H1 (cell line): Measurements from ENCODE around the gene KCTD10. TPM values are rescaled to one million over a fixed set of nuclear protein-coding genes. Genes with fewer than 3 reads are reported as not detected.

Experiments used
- GABPA ChIP-seq: IDR thresholded peaks from 2 replicates; pipeline ENCODE4 v1.6.1; 2011; ENCODE audit warnings: mild to moderate bottlenecking, low read length, moderate library complexity, borderline replicate concordance; ENCODE audit not compliant: insufficient read depth
- HDAC2 ChIP-seq, 2 experiments: fragments of 300-600 bp in 1 of 2; sonication (generic) in 1 of 2; IDR thresholded peaks; 2 replicates each; pipeline ENCODE4 v1.6.1; 2011 to 2012; ENCODE audit warnings: low read depth in 2 of 2, low read length in 2 of 2, mild to moderate bottlenecking in 2 of 2, moderate library complexity in 2 of 2, borderline replicate concordance in 1 of 2, inconsistent platforms in 1 of 2
- JUND ChIP-seq: IDR thresholded peaks from 2 replicates; pipeline ENCODE4 v1.6.1; 2011; ENCODE audit warnings: mild to moderate bottlenecking, improper control_type of control experiment, low read length
- NRF1 ChIP-seq: IDR thresholded peaks from 2 replicates; pipeline ENCODE4 v1.6.1; 2011; ENCODE audit warnings: mild to moderate bottlenecking, low read depth, low read length, improper control_type of control experiment
- TBP ChIP-seq: IDR thresholded peaks from 2 replicates; pipeline ENCODE4 v1.6.1; 2011; ENCODE audit warnings: low read depth, low read length, improper control_type of control experiment
- polyA plus RNA-seq, 7 experiments: library from polyadenylated mRNA; depleted of rRNA in 3 of 7; stranded (reverse) in 5 of 7; unstranded in 2 of 7; fragments of >200 nt in 5 of 7; fragments of 200-250 nt in 2 of 7; gene quantifications; 1 replicate in 5 of 7; 2 replicates in 1 of 7; 4 replicates in 1 of 7; pipeline versions ENCODE4 v1.2.1 to v1.2.3, GENCODE V29; 2011 to 2013; ENCODE audit warnings: missing spikeins in 2 of 7, mixed read lengths in 2 of 7
- total RNA-seq: library from RNA; stranded (reverse); fragmentation: NEBNext Ultra II Directional; extraction: Animal tissue kit (Norgen Biotek cat#: 25700); gene quantifications from 2 replicates; pipeline ENCODE4 v1.2.1, GENCODE V29; 2021

The KCTD10 gene
- total and polyA plus RNA-seq, 2 of the 8 experiments (the other 6 are each of a cell fraction or from before 2014, with no cell fraction given), result 45.3 to 52.4 TPM

DNA sequence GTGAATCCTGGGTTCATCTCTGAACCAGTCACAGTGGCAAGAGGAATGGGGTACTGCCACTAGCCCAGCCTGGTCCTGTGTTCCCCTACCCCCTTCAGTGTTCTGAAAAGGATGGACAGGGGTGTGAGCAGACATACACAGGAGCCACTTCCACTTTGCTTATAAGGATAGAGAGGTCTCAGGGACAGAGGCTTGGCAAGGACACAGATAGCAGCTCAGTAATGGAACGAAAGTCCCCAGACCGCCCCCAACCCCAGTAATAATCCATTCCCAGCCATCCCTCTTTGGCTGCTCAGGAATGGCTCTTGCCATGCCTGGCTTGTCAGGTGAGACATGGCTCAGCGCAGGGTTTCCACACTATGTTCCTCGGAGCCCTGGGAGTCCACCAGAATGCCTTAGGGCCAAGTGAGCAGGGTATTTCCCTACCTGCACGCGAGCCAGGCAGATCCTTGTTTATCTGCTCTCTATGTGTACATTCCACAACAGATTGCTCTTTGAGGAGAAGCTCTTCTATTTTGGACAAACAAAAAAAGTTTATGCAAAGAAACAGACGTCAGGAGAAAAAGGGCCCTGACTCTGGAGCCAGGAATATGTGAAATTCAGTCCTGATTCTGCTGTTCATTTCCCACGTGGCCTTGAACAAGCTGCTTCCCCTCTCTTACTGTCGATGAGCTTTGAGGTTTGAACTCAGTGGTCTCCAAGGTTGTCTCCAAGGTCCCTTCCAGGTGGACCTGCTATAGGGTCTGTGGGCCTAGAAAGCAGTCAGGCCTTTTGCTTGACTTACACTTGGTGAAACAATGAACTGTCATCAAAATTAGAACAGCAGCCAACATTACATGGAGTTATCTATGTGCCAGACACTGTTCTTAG is 10.3 kb upstream of the KCTD10 start (continued):
- no peak for TF ChIP-seq HDAC2 (IDR thresholded peaks at IDR 0.05; ENCODE audit: borderline replicate concordance in 1 of 2, low read depth in 2 of 2, low read length in 2 of 2)
- TF ChIP-seq TBP, result no peak
- TF ChIP-seq GABPA, result no peak
- TF ChIP-seq NRF1, result no peak
- no peak for TF ChIP-seq JUND
- TF ChIP-seq, all 59 proteins: peak for 0
